Lower leg skin (tissue), 4 donors: ENCODE results near the gene C1QTNF4. TPM values are rescaled to one million over a fixed set of nuclear protein-coding genes. Genes with fewer than 3 reads are reported as not detected.

Source experiments
- DNase-seq, 2 donors: peaks; one replicate each; pipeline ENCODE4 v3.0.0-alpha.2; 2019; ENCODE audit warnings: low spot score in 2 of 2
- H3K4me3 ChIP-seq: fragments of 200-600 bp; sonication (generic); 2 replicates; pipeline ENCODE4 v1.5.1; 2017; ENCODE audit warnings: mild to moderate bottlenecking, low read depth; ENCODE audit not compliant: poor library complexity, severe bottlenecking
- CTCF ChIP-seq, 3 donors: fragments of 450-650 bp; IDR thresholded peaks; one replicate each; pipeline ENCODE4 v1.5.1; 2016; ENCODE audit warnings: antibody characterized with exemption in 3 of 3, mild to moderate bottlenecking in 3 of 3, moderate library complexity in 2 of 3
- POLR2A ChIP-seq, 2 donors: fragments of 450-650 bp; IDR thresholded peaks; one replicate each; pipeline ENCODE4 v1.6.1; 2016 to 2017; ENCODE audit warnings: antibody characterized with exemption in 2 of 2, mild to moderate bottlenecking in 1 of 2, moderate library complexity in 1 of 2
- WGBS, 2 donors: methylation state at CpG; one replicate each; pipeline ENCODE4 v1.1.5; 2018; 5-methylcytosine and 5-hydroxymethylcytosine counted together
- intact Hi-C: fragments of 100-400 bp; cut with DNase I; formaldehyde crosslinking; loops from one replicate; pipeline ENCODE4 v1.15.0; 2023; ENCODE audit warnings: low total_unique reads
- total RNA-seq, 4 donors: library from RNA; depleted of rRNA; stranded (reverse); fragments of >200 nt; gene quantifications; one replicate each; pipeline ENCODE4 v1.1.0, GENCODE V29; 2016

C1QTNF4 gene
- total RNA-seq, 4 donors from 2014 or later: 0.30 to 3.5 (median 1.3) TPM

- H3K4me3 ChIP-seq: no peak overlapping the region
- 62 to 74% methylated on average over 4 of the region's 4 CpGs for WGBS, 2 donors
- no peak for DNase-seq
- intact Hi-C loops: no loop called here
- TF ChIP-seq CTCF (IDR thresholded peaks at IDR 0.05) (no peak), POLR2A (IDR thresholded peaks at IDR 0.05) (no peak)
Observed at GRCh38 chr11:47592251-47592650, 2.0 kb downstream of the C1QTNF4 start.

- no peak for DNase-seq
- intact Hi-C loops: no loop called here
- H3K4me3 ChIP-seq: no peak overlapping the region
- TF ChIP-seq POLR2A (IDR thresholded peaks at IDR 0.05): no peak
- no peak for TF ChIP-seq CTCF (IDR thresholded peaks at IDR 0.05)
- 59 to 78% methylated on average over 7 of the region's 7 CpGs for WGBS, 2 donors
Observed at GRCh38 chr11:47591764-47592163, 2.4 kb downstream of the C1QTNF4 start.

GRCh38 chr11:47589977-47590861, 4.0 kb downstream of the C1QTNF4 start:
- no peak for DNase-seq
- H3K4me3 ChIP-seq: no peak overlapping the region
- WGBS, 2 donors: 73 to 76% methylated on average over 63 to 110 of the region's 122 CpGs
- intact Hi-C loops: no loop called here
- TF ChIP-seq CTCF (IDR thresholded peaks at IDR 0.05): no peak
- no peak for TF ChIP-seq POLR2A (IDR thresholded peaks at IDR 0.05)

GRCh38 chr11:47589584-47589976, 4.6 kb downstream of the C1QTNF4 start:
- 64 to 67% methylated on average over 26 to 42 of the region's 51 CpGs for WGBS, 2 donors
- H3K4me3 ChIP-seq: no peak overlapping the region
- intact Hi-C loops: no loop called here
- TF ChIP-seq POLR2A (IDR thresholded peaks at IDR 0.05) (no peak), CTCF (IDR thresholded peaks at IDR 0.05) (no peak)
- no peak for DNase-seq

GRCh38 chr11:47589118-47589517, 5.1 kb downstream of the C1QTNF4 start:
- intact Hi-C loops: no loop called here
- no peak overlapping the region for H3K4me3 ChIP-seq
- DNase-seq: no peak
- TF ChIP-seq CTCF (IDR thresholded peaks at IDR 0.05): no peak
- TF ChIP-seq POLR2A (IDR thresholded peaks at IDR 0.05): no peak
- 85 to 90% methylated on average over 11 of the region's 11 CpGs for WGBS, 2 donors
